HepG2 (cell line): ENCODE measurements around the gene ANKRD11. TPM values are rescaled to one million over a fixed set of nuclear protein-coding genes. Genes with fewer than 3 reads are reported as not detected.

ENCODE experiments used
- ARNTL ChIP-seq: sonication (generic); formaldehyde crosslinking; IDR thresholded peaks from 2 replicates; pipeline ENCODE4 v1.4.0; 2020; ENCODE audit warnings: mild to moderate bottlenecking, missing genetic modification reagents
- DPF2 ChIP-seq: sonication (generic); formaldehyde crosslinking; IDR thresholded peaks from 2 replicates; pipeline ENCODE4 v1.4.0; 2020; ENCODE audit warnings: mild to moderate bottlenecking, low read depth, missing genetic modification reagents, borderline replicate concordance
- MIXL1 ChIP-seq: IDR thresholded peaks from 2 replicates; pipeline ENCODE4 v1.6.1; 2016
- NFE2L2 ChIP-seq: fragments of 150-350 bp; IDR thresholded peaks from 2 replicates; pipeline ENCODE4 v1.6.1; 2014; ENCODE audit warnings: low read length
- PAXIP1 ChIP-seq: sonication (generic); formaldehyde crosslinking; conservative IDR thresholded peaks from 2 replicates; pipeline ENCODE4 v1.4.0; 2020; ENCODE audit warnings: mild to moderate bottlenecking, missing genetic modification reagents, moderate library complexity
- PHF20 ChIP-seq: sonication (generic); formaldehyde crosslinking; IDR thresholded peaks from 2 replicates; pipeline ENCODE4 v1.5.0; 2020; ENCODE audit warnings: mild to moderate bottlenecking, missing genetic modification reagents
- RFXAP ChIP-seq: sonication (generic); formaldehyde crosslinking; IDR thresholded peaks from 2 replicates; pipeline ENCODE4 v1.4.0; 2020; ENCODE audit warnings: missing genetic modification reagents, borderline replicate concordance
- SAFB2 ChIP-seq: sonication (generic); formaldehyde crosslinking; IDR thresholded peaks from 2 replicates; pipeline ENCODE4 v1.5.1; 2020; ENCODE audit warnings: missing genetic modification reagents, low read depth, mild to moderate bottlenecking, borderline replicate concordance
- TCF12 ChIP-seq, 2 experiments: fragments of 450-650 bp in 1 of 2; sonication (generic) in 1 of 2; formaldehyde crosslinking in 1 of 2; IDR thresholded peaks; 2 replicates each; pipeline versions ENCODE4 v1.6.1 to v1.8.0; 2017 to 2022; ENCODE audit warnings: antibody characterized with exemption in 1 of 2, mild to moderate bottlenecking in 1 of 2, missing genetic modification reagents in 1 of 2, moderate library complexity in 1 of 2
- TSC22D2 ChIP-seq: sonication (generic); formaldehyde crosslinking; IDR thresholded peaks from 2 replicates; pipeline ENCODE4 v1.5.1; 2020; ENCODE audit warnings: missing genetic modification reagents, mild to moderate bottlenecking, borderline replicate concordance
- UBTF ChIP-seq: sonication (generic); formaldehyde crosslinking; IDR thresholded peaks from 2 replicates; pipeline ENCODE4 v1.4.0; 2020; ENCODE audit warnings: mild to moderate bottlenecking, missing genetic modification reagents
- ZBTB4 ChIP-seq: sonication (generic); formaldehyde crosslinking; IDR thresholded peaks from 2 replicates; pipeline ENCODE4 v1.4.0; 2020; ENCODE audit warnings: missing genetic modification reagents, mild to moderate bottlenecking, borderline replicate concordance
- ZBTB46 ChIP-seq: sonication (generic); formaldehyde crosslinking; IDR thresholded peaks from 2 replicates; pipeline ENCODE4 v1.4.0; 2020; ENCODE audit warnings: mild to moderate bottlenecking, missing genetic modification reagents, borderline replicate concordance
- ZNF232 ChIP-seq: sonication (generic); formaldehyde crosslinking; IDR thresholded peaks from 2 replicates; pipeline ENCODE4 v1.4.0; 2020; ENCODE audit warnings: missing genetic modification reagents, borderline replicate concordance
- ZNF451 ChIP-seq: sonication (generic); formaldehyde crosslinking; IDR thresholded peaks from 2 replicates; pipeline ENCODE4 v1.5.0; 2020; ENCODE audit warnings: mild to moderate bottlenecking, missing genetic modification reagents
- ZNF670 ChIP-seq: sonication (generic); formaldehyde crosslinking; IDR thresholded peaks from 2 replicates; pipeline ENCODE4 v1.8.0; 2022; ENCODE audit warnings: mild to moderate bottlenecking, missing genetic modification reagents, borderline replicate concordance
- polyA plus RNA-seq, 8 experiments: library from polyadenylated mRNA; depleted of rRNA in 3 of 8; stranded (reverse) in 7 of 8; unstranded in 1 of 8; fragments of >200 nt; fragmentation: Illumina TruSeq in 4 of 8; extraction: Trizol in 4 of 8; gene quantifications; 2 replicates each; pipeline versions ENCODE4 v1.2.1 to v1.2.3, GENCODE V29; 2011 to 2016; ENCODE audit warnings: low read depth in 4 of 8, missing spikeins in 1 of 8, mixed read lengths in 1 of 8; ENCODE audit not compliant: insufficient read depth in 1 of 8
- total RNA-seq, 5 experiments: library from RNA; depleted of rRNA; stranded (reverse); fragments of >200 nt; fragmentation: Illumina TruSeq; extraction: Trizol; gene quantifications; 2 replicates each; pipeline ENCODE4 v1.2.3, GENCODE V29; 2016; ENCODE audit warnings: low read depth in 1 of 5

The ANKRD11 gene
- total and polyA plus RNA-seq, 2 of the 13 experiments (the other 11 are each of a cell fraction or from before 2014, with no cell fraction given) = 21.4 to 38.4 TPM

- TF ChIP-seq ZNF670 (CRISPR knock-in tag) (no peak), NFE2L2 (no peak), RFXAP (CRISPR knock-in tag) (peak; percentile 90), TCF12 (IDR thresholded peaks at IDR 0.05) (no peak), TCF12 (CRISPR knock-in tag; IDR thresholded peaks at IDR 0.05) (peak; percentile 88), ZBTB4 (CRISPR knock-in tag) (peak; percentile 50; the same call in 1 of the 2 replicates), SAFB2 (CRISPR knock-in tag) (peak; percentile 69), PAXIP1 (peak; percentile 12; the same call in 1 of the 2 replicates), MIXL1 (peak; percentile 75), ZNF232 (CRISPR knock-in tag) (no peak; the same call in 1 of the 2 replicates), UBTF (CRISPR knock-in tag) (peak; percentile 64), ZBTB46 (CRISPR knock-in tag) (no peak), DPF2 (CRISPR knock-in tag) (no peak), TSC22D2 (CRISPR knock-in tag) (no peak), ARNTL (CRISPR knock-in tag) (peak; percentile 35; the same call in 1 of the 2 replicates), PHF20 (CRISPR knock-in tag) (peak; percentile 86), ZNF451 (CRISPR knock-in tag) (0 out of 2 replicates have a peak, but pooled peaks have one; percentile 15)
Measured at GRCh38 chr16:89490439-89491237, at the start of gene ANKRD11 (continued).
